Hematopoietic multipotent progenitor cell treated with erythropoietin and hydrocortisone succinate and interleukin-3 and kit ligand, for 17 days (in vitro differentiated cells): ENCODE measurements around the gene WNT6.

ENCODE experiments used
- DNase-seq: peaks from one replicate; pipeline ENCODE4 v3.0.0-alpha.2; 2015; ENCODE audit warnings: low spot score

Gene WNT6

GRCh38 chr2:218893349-218894150, 33.9 kb downstream of the WNT6 start:
- no peak for DNase-seq

- no peak for DNase-seq
Observed at GRCh38 chr2:218894151-218894879, 34.7 kb downstream of the WNT6 start.

GRCh38 chr2:218894880-218895157, 35.2 kb downstream of the WNT6 start:
- DNase-seq: no peak

GRCh38 chr2:218895326-218895725, 35.7 kb downstream of the WNT6 start:
- no peak for DNase-seq

- DNase-seq: no peak
Observed at GRCh38 chr2:218895759-218896500, 36.3 kb downstream of the WNT6 start.

- DNase-seq: no peak
Observed at GRCh38 chr2:218896501-218897393, 37.1 kb downstream of the WNT6 start.

GRCh38 chr2:218897394-218898108, 37.9 kb downstream of the WNT6 start:
- DNase-seq: no peak

GRCh38 chr2:218898109-218898878, 38.7 kb downstream of the WNT6 start:
- DNase-seq: peak; percentile 67

GRCh38 chr2:218899147-218899546, 39.5 kb downstream of the WNT6 start:
- DNase-seq: no peak

- no peak for DNase-seq
Observed at GRCh38 chr2:218902427-218902826, 42.8 kb downstream of the WNT6 start.

- DNase-seq: no peak
Observed at GRCh38 chr2:218904176-218904575, 44.6 kb downstream of the WNT6 start.

GRCh38 chr2:218908721-218909619, 49.4 kb downstream of the WNT6 start:
- peak; percentile 86 for DNase-seq

- DNase-seq: no peak
Observed at GRCh38 chr2:218910741-218911140, 51.1 kb downstream of the WNT6 start.

- no peak for DNase-seq
Observed at GRCh38 chr2:218920504-218920903, 60.9 kb downstream of the WNT6 start.
